Mucosa of stomach (tissue), 1 donor: Measurements from ENCODE around the gene PDXP.

Experiments
- H3K27me3 ChIP-seq: one replicate; pipeline ENCODE4 v1.7.0; 2013; ENCODE audit warnings: mild to moderate bottlenecking, low read length; ENCODE audit not compliant: control insufficient read depth, insufficient read depth
- H3K36me3 ChIP-seq: one replicate; pipeline ENCODE4 v1.7.0; 2013; ENCODE audit warnings: low read length; ENCODE audit not compliant: control insufficient read depth, insufficient read depth
- H3K4me1 ChIP-seq: one replicate; pipeline ENCODE4 v1.7.0; 2013; ENCODE audit warnings: mild to moderate bottlenecking, low read length; ENCODE audit not compliant: control insufficient read depth, insufficient read depth
- H3K4me3 ChIP-seq: one replicate; pipeline ENCODE4 v1.7.0; 2013; ENCODE audit warnings: low read length
- H3K9ac ChIP-seq: one replicate; pipeline ENCODE4 v1.7.0; 2013; ENCODE audit warnings: mild to moderate bottlenecking, low read length, moderate library complexity
- H3K9me3 ChIP-seq: one replicate; pipeline ENCODE4 v1.7.0; 2013; ENCODE audit warnings: mild to moderate bottlenecking, low read length, moderate library complexity; ENCODE audit not compliant: control insufficient read depth
- donor health status: Pancreatic carcinoma.

Gene PDXP

GRCh38 chr22:37705205-37705604 is 46.7 kb downstream of the PDXP start:
- Histone ChIP-seq H3K4me3 (no peak overlapping the region), H3K9ac (no peak overlapping the region), H3K27me3 (no peaks in the 10 kb centered on the region), H3K36me3 (no peaks in the 10 kb centered on the region), H3K9me3 (no peaks in the 10 kb centered on the region), H3K4me1 (peaks cover 10% of the 10 kb centered on the region)

GRCh38 chr22:37708580-37709444 is 50.3 kb downstream of the PDXP start:
- Histone ChIP-seq H3K36me3 (no peaks in the 10 kb centered on the region), H3K4me1 (peaks cover 8% of the 10 kb centered on the region), H3K4me3 (no peak overlapping the region), H3K27me3 (no peaks in the 10 kb centered on the region), H3K9ac (no peak overlapping the region), H3K9me3 (no peaks in the 10 kb centered on the region)

GRCh38 chr22:37709445-37709765 is 50.9 kb downstream of the PDXP start:
- no peaks in the 10 kb centered on the region for H3K36me3 ChIP-seq
- H3K9ac ChIP-seq, result no peak overlapping the region

GRCh38 chr22:37710675-37711074 is 52.2 kb downstream of the PDXP start:
- no peak overlapping the region for H3K9ac ChIP-seq
- no peaks in the 10 kb centered on the region for H3K36me3 ChIP-seq
- peaks cover 8% of the 10 kb centered on the region for H3K4me1 ChIP-seq
- H3K27me3 ChIP-seq, result no peaks in the 10 kb centered on the region
- H3K9me3 ChIP-seq, result no peaks in the 10 kb centered on the region
- H3K4me3 ChIP-seq, result no peak overlapping the region

More at GRCh38 chr22:37709445-37709765, 50.9 kb downstream of the PDXP start:
- H3K9me3 ChIP-seq, result no peaks in the 10 kb centered on the region
- H3K27me3 ChIP-seq, result no peaks in the 10 kb centered on the region
- no peak overlapping the region for H3K4me3 ChIP-seq
- H3K4me1 ChIP-seq, result peaks cover 8% of the 10 kb centered on the region

- Histone ChIP-seq H3K27me3 (no peaks in the 10 kb centered on the region), H3K36me3 (no peaks in the 10 kb centered on the region), H3K4me3 (no peak overlapping the region), H3K4me1 (peaks cover 8% of the 10 kb centered on the region), H3K9me3 (no peaks in the 10 kb centered on the region), H3K9ac (no peak overlapping the region)
These were observed 53.0 kb downstream of the PDXP start for GRCh38 chr22:37711490-37711889.

- Histone ChIP-seq H3K9me3 (no peaks in the 10 kb centered on the region), H3K36me3 (no peaks in the 10 kb centered on the region), H3K4me3 (no peak overlapping the region), H3K27me3 (no peaks in the 10 kb centered on the region), H3K4me1 (peaks cover 8% of the 10 kb centered on the region), H3K9ac (no peak overlapping the region)
These were observed 55.2 kb downstream of the PDXP start for GRCh38 chr22:37713761-37714160.

GRCh38 chr22:37714634-37715033 is 56.1 kb downstream of the PDXP start:
- H3K4me3 ChIP-seq, result no peak overlapping the region
- H3K9me3 ChIP-seq, result no peaks in the 10 kb centered on the region
- H3K4me1 ChIP-seq, result peaks cover 8% of the 10 kb centered on the region
- no peak overlapping the region for H3K9ac ChIP-seq
- no peaks in the 10 kb centered on the region for H3K27me3 ChIP-seq
- H3K36me3 ChIP-seq, result no peaks in the 10 kb centered on the region

GRCh38 chr22:37715760-37716159 is 57.2 kb downstream of the PDXP start:
- no peak overlapping the region for H3K4me3 ChIP-seq
- no peaks in the 10 kb centered on the region for H3K9me3 ChIP-seq
- no peaks in the 10 kb centered on the region for H3K27me3 ChIP-seq
- no peak overlapping the region for H3K9ac ChIP-seq
- peaks cover 3% of the 10 kb centered on the region for H3K4me1 ChIP-seq
- H3K36me3 ChIP-seq, result no peaks in the 10 kb centered on the region
